GM23248 (cell line): ENCODE measurements around the gene CFAP69.

Source experiments
- EZH2 ChIP-seq: fragments of 200-600 bp; sonication (generic); IDR thresholded peaks from 2 replicates; pipeline ENCODE4 v1.6.1; 2018; ENCODE audit warnings: antibody characterized with exemption, mild to moderate bottlenecking; ENCODE audit not compliant: insufficient read depth, poor library complexity, severe bottlenecking
- EZH2phosphoT487 ChIP-seq: fragments of 200-600 bp; sonication (generic); IDR thresholded peaks from 2 replicates; pipeline ENCODE4 v1.6.1; 2018; ENCODE audit warnings: antibody characterized with exemption, moderate library complexity, mild to moderate bottlenecking, low read depth; ENCODE audit not compliant: insufficient read depth

- TF ChIP-seq EZH2 (no peak), EZH2phosphoT487 (no peak)
Measured at GRCh38 chr7:90216771-90217170, 28.2 kb upstream of the CFAP69 start.
